Amniotic stem cell (primary cell): ENCODE results near the gene KCNQ2.

Experiments
- DNase-seq: peaks from one replicate; lab custom pipeline; 2025; lab: John Stamatoyannopoulos, UW

Gene KCNQ2

DNA sequence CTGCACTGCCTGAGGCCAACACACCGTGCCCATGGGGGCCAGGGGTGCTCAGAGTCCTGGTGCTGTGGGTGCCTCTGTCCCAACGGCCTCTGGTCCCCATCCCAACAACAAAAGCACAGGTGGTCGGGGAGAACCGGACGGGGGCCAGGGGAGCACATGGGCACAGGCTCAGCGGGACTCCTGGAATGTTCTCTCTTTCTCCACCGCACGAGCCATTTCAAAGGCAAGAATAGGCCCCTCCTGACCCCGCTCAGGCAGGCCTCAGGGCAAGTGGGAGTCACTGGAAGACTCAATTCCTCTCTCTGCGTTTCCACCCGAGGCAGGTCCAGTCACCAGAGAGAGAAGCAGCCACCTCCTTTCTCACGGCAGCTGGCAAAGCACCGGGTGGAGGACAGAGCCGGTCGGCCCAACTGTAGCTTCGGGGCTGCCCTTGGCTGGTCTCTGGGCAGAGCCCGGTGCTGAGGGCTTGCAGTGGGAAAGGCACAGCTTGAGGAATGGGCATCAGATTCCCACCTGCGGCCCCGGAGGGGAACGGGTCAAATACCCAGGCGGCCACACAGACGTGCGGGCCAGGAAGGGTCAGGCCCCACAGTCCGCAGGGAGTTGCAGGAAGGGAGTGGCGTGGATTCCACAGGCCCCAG, 55.2 kb downstream of the KCNQ2 start:
- DNase-seq: no peak

DNA sequence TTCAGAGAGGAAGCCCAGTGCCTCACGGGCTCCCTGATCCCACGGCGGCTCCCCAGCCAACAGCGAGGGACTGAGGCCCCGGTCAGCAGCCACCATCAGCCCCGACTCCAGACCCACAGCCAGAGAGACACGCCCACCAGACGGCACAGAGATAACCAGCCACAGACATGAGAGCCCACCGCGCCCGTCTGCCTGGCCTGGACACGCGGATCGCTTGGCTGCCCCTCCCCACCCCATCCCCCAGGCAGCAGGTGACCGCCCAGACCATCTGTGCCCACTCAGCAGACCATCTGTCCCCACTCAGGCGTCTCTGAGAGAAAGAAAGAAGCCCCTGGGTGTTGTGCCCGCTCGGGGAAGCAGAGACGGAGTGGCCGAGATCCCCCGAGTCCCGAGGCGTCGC, 55.8 kb downstream of the KCNQ2 start:
- no peak for DNase-seq

DNA sequence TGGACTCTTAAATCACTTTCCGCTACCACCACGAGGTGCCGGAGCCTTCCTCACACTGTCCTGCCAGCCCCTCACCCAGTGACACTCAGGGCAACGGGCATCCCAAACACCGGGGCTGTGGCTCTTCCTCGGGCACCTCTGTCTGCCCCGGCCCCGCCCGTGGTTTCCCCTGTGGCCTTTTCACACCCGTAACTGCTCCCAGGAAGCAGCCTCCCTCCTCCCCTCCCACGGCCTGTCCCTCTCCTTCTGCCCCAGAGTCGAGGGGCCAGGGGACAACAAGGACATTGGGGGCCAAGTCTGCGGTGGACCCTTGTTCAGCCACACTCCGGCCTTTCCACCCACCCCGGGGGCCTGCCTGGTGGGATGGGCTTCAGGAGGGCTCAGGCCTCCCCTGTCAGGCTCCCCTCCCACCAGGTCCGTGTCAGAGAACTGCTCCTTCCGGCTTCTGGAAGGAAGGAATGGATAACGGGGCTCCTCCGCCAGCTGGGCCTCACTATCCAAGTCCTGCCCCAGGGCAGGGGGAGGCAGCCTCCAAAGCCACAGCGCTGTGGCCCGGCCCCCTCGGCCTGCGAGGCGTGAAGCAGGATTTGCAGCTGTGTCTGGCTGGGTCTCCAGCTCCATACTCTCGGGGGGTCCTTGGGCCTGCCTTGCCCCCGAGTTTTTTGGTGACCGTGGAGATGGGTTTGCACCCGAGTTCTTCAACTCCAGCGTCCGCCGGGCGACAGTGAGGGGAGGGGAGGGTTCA, 56.6 kb downstream of the KCNQ2 start:
- DNase-seq: no peak

DNA sequence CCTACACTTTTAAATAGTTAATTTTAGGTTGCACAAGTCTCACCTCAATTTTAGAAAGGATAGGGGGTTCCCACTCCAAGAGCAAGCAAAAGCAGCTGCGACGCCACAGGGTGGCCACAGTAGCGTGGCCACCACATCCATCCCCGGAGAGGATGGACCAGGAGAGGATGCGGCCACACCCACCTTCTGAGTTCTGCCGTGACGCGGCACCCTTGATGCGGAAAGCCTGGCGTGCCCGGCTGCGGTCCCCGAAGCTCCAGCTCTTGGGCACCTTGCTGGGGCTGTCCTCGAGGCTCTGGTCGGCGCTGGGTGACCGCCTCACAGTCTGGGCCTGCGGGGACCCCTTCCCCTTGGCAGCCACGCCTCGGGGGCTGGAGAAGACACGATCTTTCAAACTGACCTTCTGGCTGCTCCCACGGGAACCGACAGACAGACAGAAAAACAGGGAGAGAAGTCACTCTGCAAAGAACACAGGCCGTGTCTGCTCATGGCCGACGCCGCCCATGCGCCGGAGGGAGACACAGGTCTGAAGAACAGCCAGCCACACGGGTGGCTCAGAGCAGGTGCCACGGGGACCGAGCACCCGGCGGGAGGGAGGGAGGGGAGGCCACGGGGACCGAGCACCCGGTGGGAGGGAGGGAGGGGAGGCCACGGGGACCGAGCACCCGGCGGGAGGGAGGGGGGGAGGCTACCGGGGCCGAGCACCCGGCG, 57.6 kb downstream of the KCNQ2 start:
- no peak for DNase-seq

DNA sequence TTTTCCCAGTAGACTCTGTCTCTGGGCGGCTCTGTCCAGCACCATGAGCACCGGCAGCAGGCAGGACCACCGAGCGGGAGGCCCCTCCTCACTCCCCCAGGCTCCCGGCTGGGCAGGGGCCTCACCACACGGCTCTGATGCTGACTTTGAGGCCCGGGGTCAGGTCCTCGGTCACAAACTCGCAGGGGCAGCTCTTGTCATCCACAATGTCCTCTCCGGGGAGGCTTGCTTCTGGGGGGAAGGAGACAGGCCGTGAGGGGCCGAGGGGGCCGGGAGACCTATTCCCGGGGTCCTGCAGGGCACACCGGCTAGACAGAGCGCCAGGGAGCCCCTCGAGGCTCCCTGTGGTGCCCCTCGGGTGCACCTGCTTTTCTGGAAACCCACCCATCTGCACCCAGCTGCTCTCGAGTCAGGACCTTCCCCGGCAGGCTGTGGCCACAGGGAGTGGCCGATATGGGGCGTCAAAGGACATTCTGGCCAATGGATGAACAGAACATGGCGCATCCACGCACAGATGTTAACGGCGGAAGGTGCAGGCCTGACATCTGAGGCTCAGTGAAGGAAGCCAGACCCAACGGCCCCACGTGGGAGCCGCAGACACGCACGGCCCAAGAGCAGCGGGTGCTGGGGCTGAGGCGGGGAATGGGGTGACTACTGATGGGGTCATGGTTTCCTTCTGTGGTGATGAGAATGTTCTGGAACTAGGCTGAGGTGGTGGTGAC, 58.3 kb downstream of the KCNQ2 start:
- DNase-seq: no peak

DNA sequence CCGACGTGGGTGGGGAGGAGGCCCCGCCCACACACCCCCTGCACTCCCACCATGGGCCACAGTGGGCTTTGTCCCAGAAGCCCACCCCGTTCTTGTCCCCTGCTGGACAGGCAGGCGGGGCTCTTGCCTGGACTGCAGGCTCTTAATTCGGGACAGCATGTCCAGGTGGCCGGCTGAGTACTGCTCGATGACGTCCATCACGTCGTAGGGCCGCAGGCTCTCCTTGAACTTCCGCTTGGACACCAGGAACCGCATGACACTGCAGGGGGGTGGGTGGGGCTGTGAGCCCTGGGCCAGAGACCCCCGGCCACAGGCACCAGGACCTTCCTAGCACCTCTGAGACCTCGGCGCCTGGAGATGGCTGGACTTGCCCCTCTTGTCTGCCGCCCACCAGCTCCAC, 59.1 kb downstream of the KCNQ2 start:
- no peak for DNase-seq

DNA sequence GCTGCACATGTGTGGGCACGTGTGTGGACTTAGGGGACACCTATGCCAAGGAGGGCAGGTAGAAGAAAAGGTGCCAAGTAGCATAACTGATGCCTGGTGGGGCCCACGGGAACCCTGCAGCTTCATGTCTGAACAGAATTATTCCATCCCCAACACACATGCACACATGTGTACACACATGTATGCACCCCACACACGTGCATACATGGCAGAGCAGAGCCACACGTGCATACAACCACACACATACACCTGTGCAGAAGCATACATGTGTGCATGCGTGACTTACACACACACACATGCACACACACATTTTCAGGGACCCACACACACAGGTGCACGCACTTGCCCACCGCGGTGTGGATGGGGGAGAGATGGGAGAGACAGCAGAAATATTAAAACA, 59.6 kb downstream of the KCNQ2 start:
- DNase-seq: no peak

DNA sequence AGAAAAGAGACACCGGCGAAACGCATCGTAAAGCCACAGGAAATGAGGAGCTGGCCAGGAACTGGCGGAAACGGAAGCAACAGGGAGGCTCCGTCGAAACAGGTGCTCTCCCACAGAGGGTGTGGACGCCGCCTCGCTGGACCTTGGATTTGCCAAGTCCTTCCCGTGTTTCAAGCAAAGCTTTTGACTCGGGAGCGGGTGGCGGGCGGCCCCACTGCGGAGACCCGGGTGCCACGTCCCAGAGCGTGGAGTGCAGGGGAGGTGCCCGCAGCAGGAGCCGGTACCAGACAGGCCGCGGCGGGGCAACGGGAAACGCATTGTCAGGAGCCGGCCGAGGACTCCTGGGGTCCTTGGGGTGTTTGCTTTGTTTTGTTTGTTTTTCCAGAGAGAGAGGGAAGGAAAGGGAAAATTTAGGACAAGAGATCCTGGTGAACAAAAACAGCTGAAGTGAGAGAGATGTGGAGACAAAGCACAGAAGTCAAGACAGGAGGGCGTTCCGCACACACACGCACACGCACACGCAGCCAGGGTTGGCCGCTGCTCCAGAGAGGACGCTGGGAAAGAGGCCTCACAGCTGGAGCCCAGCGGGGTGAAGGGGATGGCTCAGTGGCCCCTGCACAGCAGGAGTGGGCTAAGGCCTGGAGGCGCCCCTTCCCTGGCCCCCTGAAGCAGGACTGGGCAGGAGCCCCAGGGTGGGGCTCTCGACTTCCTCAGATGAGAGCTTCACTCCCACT, 60.4 kb downstream of the KCNQ2 start:
- DNase-seq: no peak

DNA sequence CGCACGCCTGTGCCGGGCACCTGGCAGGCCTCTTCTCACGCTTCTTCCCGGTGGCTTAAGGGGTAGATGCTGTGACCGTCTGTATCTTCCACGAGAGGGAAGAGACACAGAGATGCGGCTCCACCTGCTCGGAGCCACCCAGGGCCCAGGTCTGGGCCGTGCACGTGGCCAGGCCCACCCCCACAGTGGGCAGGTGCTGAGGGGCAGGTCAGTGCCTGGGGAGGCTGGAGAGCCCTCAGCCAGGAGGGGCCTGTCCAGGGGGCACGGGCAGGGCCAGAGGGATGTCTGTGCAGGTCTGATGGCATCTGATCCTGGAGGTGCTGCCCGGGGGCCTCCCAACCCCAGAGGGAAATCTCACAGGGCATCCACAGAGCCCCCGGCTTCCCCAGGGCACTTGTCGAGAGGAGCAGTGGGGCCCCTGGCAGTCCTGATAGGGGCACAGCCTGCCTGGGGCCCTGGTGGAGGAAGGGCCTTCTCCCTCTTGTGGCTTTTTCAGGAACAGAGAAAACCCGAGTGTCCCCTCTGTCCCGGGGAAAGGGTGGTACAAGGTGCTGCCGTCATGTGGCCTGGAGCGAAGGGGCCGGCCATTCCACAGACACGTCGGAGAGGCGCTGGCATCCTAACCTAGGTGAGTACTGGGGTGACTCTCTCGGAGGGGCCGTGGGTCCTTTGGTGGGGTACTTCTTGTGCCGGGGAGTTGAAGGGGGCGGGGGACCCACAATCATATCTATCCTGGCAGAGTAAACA, 61.1 kb downstream of the KCNQ2 start:
- no peak for DNase-seq

DNA sequence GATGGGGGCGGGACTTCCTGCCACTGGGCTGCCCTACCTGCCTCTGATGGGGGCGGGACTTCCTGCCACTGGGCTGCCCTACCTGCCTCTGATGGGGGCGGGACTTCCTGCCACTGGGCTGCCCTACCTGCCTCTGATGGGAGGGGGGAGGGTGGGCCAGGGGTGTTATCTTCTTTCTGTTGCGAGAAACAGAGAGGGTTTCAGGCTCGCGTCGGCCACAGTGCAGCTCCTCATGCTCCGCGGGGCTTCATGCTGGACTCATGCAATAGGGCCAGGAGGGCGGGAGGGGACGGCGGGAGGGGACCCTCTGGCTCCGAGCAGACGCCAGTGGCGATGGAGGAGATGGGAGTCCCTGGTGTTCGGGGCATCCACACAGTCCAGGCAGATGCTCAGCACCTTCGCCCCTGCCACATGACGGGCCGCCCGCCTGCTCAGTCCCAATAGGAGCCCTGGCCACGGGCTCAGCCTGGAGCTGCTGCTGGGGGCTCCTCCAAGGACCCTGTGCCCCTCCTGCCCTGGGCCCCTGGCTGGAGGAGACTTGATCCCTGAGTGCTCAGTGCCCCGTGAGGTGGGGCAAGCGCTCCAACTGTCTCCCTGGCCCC, 62.5 kb downstream of the KCNQ2 start:
- no peak for DNase-seq

DNA sequence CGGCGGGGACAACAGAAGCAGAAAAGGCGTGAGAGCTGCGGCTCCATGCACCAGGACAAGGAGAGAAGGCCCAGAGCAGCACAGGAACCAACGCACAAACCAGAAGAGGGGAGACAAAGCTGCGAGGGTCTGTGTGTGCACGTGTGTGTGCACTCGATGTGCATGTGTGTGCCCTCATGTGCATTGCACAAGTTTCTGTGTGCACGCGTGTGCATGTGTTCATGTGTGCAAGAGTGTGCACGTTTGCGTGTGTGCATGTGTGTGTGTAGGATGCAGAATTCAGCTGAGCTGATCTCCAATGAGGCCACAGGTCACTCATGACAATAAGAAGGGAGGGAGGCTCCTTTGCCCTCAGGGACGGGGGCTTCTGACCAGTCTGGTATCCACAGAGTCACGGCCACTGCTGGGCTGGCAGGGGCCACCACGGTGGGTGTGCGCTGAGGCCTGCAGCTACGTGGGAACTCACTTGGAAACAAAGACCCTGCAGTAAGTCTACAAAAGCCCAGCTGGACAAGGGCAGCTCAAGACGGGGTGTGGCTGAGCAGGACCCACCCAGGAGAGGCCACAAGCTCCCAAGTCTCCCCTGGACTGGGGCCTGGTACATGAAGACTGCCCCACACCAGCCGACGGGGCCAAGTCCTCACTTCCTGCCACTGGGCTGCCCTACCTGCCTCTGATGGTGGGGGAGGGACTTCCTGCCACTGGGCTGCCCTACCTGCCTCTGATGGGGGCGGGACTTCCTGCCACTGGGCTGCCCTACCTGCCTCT, 63.2 kb downstream of the KCNQ2 start:
- no peak for DNase-seq

DNA sequence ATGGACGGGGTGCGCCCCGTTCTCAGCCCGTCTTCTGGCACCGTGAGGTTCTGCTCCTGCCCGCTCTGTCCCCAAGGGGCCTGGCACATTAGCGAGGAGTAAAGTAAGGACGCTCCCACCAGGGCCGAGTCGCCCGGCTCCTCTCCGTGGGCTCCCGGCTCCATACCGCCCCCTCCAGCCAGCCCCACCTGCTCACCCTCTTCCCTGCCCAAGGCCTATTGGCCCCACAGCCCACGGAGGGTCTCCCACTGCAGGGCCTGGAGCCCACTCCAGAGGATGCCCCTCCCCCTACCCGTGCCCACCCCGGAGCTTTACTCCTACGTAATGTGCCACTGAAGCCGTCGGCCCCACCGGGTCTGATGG, 63.8 kb downstream of the KCNQ2 start:
- no peak for DNase-seq

DNA sequence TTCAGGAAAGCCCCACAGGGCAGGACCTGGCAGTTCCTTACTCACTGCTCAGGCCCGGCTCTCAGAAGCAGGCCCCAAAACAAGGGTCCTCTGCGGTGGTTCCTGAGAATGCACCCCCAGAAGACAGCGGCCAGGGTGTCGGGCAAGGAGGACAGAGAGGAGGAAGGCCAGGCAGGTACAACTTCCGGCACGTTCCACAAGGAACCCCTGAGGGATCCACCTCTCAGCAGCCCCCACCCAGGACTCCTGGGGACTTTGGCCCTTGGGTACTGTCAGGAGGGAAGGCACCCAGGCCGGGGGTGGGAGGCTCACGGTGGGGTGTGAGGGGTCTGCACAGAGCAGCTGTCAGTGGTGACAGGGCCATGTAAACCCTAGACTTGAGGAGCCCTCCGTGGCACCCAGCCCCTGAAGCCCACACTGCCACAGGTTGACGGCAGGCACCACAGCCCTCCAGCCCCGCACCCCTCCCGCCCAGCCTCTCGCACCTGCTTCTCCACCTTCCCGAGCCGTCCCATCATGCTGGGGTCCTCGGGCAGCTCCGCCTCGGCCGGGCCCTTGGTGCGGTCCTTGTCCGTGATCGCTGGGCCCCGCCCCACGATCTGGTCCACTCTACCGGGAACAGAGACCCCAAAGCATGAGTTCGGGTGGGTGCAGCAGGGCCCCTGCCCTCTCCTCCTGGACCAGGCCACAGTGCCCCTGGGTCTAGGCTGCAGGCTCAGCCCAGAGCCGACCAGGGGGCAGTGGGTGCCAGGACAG, 64.3 kb downstream of the KCNQ2 start:
- DNase-seq: no peak

DNA sequence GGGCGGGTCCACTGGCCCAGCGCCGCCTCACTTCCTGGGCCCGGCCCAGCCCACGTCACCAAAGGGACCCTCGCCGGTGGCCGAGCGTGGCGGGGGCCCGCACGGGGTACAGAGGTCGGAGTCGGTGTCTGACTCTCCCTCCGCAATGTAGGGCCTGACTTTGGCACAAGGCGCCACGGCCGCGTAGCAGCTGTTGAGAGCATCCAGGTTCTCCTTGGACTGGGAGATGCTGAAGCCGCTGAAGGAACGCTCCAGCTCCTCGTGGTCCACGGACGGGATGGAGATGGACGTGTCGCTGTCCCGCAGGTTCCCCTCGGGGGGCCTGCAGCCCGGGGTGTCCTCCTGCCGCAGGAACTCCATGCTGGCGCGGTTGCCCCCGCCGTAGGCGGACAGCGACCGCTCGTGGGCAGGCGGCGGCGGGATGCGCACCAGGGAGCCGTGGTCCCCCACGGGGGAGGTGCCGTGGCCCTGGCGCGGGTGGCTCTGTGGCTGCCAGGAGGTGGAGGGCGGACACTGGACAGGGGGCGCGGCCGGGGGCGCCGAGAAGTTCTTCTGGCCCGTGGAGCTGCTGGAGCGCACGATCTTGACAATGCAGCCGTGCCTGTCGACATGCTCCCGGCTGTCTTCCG, 65.7 kb downstream of the KCNQ2 start:
- no peak for DNase-seq

DNA sequence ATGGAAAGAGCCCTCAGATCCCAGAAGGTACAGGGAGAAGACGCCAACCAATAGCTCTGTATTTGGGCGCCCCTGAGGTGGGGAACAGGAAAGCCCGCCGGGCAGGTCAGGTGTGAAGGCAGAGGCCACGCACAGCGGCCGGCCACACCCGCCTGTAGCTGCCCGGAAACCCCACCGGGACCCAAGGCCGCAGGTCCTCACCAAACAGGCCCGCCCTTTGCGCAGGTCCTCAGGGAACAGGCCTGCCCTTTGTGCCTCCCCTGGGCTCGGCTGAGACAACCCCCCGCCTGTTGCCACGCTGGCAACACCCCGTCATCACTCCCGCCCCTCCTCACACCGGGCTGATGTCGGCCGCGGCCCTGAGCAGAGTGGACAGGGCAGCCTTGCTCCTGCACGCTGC, 66.4 kb downstream of the KCNQ2 start:
- no peak for DNase-seq

DNA sequence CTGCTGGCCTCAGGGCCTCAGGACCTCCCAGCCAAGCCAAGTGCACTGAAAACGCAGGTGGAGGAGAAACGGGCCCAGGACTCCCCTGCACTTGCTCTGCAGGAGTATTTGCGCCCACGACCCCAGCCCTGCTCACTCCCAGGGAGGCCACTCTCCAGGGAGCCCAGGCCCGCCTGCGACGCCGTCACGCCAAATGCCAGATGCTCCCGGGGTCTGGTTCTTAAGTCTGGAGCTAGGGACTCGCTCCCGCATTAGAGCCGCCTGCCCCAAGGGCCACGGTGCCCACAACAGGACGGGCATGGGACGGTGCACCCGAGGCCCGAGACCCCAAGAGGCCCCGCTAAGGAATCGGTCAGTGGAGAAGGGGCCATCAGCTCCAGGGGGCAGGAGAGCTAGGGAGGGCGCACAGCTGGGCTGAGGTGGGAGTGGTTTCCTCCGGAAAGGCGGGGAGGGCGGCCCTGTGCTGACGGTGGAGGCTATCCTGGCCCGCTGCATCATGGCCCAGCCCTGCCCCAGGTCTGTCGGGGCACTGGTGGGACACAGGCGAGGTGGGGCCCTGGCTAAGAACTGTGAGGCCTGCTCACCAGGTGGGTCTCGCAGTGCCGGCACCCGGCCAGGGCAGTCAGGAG, 67.2 kb downstream of the KCNQ2 start:
- DNase-seq: no peak

DNA sequence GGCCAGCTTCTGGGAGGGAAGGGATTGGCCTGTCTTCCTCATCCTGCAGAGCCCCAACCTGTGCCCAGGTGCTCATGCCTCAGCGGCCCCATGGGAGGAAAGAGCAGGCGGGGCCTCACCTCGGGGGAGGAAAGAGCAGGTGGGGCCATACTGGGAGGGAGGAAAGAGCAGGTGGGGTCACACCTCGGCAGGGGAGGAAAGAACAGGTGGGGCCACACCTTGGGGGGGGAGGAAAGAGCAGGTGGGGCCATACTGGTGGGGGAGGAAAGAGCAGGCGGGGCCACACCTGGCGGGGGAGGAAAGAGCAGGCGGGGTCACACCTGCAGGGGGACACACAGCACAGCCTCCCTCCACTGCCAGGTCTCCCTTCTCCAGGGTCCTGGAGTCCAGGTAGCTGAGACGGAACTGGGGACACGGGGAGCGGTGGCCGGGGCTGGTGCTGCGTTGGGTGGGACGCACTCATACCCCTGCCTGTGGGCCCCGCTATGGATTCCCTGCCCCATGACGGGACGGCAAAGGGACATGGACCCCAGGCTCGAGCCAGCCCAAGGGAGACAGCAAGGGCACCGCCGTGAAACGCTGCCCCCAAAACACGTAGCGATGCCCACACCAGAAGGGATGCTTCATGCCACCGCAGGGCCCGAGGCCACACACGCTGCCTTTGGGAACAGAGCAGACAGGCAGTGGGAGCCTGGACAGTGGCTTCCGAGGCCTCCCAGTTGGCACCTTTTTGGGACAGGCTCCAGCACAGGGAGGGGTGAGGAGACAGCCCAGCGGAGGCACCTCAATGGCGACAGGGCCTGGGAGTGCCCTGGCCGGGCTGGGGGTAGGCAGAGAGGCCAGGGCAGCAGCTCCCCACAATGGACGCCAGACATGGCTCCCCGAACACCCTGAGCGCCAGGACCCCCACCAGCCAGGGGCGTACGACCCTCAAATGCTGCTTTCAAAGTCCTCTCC, 68.0 kb downstream of the KCNQ2 start:
- DNase-seq: no peak
